ENCODE measurements around the gene CDPF1.

CDPF1 gene

GRCh38 chr22:46224044-46224897, 25.8 kb downstream of the CDPF1 start:
- H3K4me3 ChIP-seq (ENCODE audit: low read length): no peak overlapping the region
- TF ChIP-seq CTCF (IDR thresholded peaks at IDR 0.05; ENCODE audit: insufficient read depth, low read depth, low read length, missing control alignments): no peak
- no peak for DNase-seq (ENCODE audit: low read depth)

GRCh38 chr22:46220921-46221320, 29.2 kb downstream of the CDPF1 start:
- peak; percentile 19 for DNase-seq (ENCODE audit: low read depth)
- no peak for TF ChIP-seq CTCF (IDR thresholded peaks at IDR 0.05; ENCODE audit: insufficient read depth, low read depth, low read length, missing control alignments)
- no peak overlapping the region for H3K4me3 ChIP-seq (ENCODE audit: low read length)

- no peak for DNase-seq (ENCODE audit: low read depth)
- H3K4me3 ChIP-seq (ENCODE audit: low read length): no peak overlapping the region
- TF ChIP-seq CTCF (IDR thresholded peaks at IDR 0.05; ENCODE audit: insufficient read depth, low read depth, low read length, missing control alignments): no peak
These were observed 30.5 kb downstream of the CDPF1 start for GRCh38 chr22:46219636-46220035.

- no peak for TF ChIP-seq CTCF (IDR thresholded peaks at IDR 0.05; ENCODE audit: insufficient read depth, low read depth, low read length, missing control alignments)
- no peak overlapping the region for H3K4me3 ChIP-seq (ENCODE audit: low read length)
- no peak for DNase-seq (ENCODE audit: low read depth)
These were observed 35.5 kb downstream of the CDPF1 start for GRCh38 chr22:46214616-46215015.

GRCh38 chr22:46214149-46214548, 35.9 kb downstream of the CDPF1 start:
- TF ChIP-seq CTCF (IDR thresholded peaks at IDR 0.05; ENCODE audit: insufficient read depth, low read depth, low read length, missing control alignments): no peak
- H3K4me3 ChIP-seq (ENCODE audit: low read length): no peak overlapping the region
- no peak for DNase-seq (ENCODE audit: low read depth)

- peak; percentile 7 for DNase-seq (ENCODE audit: low read depth)
- no peak for TF ChIP-seq CTCF (IDR thresholded peaks at IDR 0.05; ENCODE audit: insufficient read depth, low read depth, low read length, missing control alignments)
- no peak overlapping the region for H3K4me3 ChIP-seq (ENCODE audit: low read length)
These were observed 37.0 kb downstream of the CDPF1 start for GRCh38 chr22:46213052-46213451.

- no peak for TF ChIP-seq CTCF (IDR thresholded peaks at IDR 0.05; ENCODE audit: insufficient read depth, low read depth, low read length, missing control alignments)
- no peak for DNase-seq (ENCODE audit: low read depth)
- H3K4me3 ChIP-seq (ENCODE audit: low read length): no peak overlapping the region
These were observed 37.9 kb downstream of the CDPF1 start for GRCh38 chr22:46212195-46212594.
